Spleen (tissue), 7 donors: ENCODE data around the gene RERE.

ENCODE experiments used
- POLR2A ChIP-seq, 3 donors: fragments of 450-650 bp; IDR thresholded peaks; one replicate each; pipeline ENCODE4 v1.5.1; 2017; ENCODE audit warnings: antibody characterized with exemption in 3 of 3, mild to moderate bottlenecking in 1 of 3
- POLR2AphosphoS5 ChIP-seq, 3 donors: sonication (generic); formaldehyde crosslinking; IDR thresholded peaks; one replicate each; pipeline ENCODE4 v1.5.1; 2017; ENCODE audit warnings: antibody characterized with exemption in 3 of 3
- TF ChIP-seq, protein P1 (sequence below), 11 experiments: fragments of 200-600 bp in 7 of 11; fragments of 450-650 bp in 4 of 11; sonication (generic) in 4 of 11; IDR thresholded peaks in 8 of 11; conservative IDR thresholded peaks in 3 of 11; 1 replicate in 7 of 11; 2 replicates in 4 of 11; pipeline versions ENCODE4 v1.4.0 to v1.8.0; 2016 to 2021; ENCODE audit warnings: antibody characterized with exemption in 11 of 11, inconsistent platforms in 4 of 11, mild to moderate bottlenecking in 1 of 11
- donor health status: DM: no; HTN: no; CAD: no; lungs with moderate emphysema.
- donor health status: DM: no; HTN: no; CAD: no.
- donor health status: DM: no; HTN: no; CAD: no.

DNA sequence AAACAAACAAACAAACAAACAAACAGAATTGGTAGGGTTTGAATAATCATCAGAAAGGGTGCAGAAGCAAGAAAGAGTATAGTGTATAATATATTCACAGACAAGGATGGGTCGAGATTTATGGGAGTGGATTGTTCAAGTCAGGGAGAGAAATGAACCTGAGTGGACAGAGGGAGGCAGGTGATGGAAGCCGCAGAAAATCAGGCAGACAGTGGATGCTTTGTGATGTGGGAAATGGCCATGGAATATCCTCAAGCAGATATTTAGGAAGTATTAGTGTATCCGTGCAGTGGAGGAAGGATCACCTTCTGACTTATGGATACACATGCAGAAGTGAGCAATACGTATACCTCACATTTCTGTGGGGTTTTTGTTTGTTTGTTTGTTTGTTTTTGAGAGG, 513.6 kb downstream of the RERE start:
- TF ChIP-seq, protein P1, sequence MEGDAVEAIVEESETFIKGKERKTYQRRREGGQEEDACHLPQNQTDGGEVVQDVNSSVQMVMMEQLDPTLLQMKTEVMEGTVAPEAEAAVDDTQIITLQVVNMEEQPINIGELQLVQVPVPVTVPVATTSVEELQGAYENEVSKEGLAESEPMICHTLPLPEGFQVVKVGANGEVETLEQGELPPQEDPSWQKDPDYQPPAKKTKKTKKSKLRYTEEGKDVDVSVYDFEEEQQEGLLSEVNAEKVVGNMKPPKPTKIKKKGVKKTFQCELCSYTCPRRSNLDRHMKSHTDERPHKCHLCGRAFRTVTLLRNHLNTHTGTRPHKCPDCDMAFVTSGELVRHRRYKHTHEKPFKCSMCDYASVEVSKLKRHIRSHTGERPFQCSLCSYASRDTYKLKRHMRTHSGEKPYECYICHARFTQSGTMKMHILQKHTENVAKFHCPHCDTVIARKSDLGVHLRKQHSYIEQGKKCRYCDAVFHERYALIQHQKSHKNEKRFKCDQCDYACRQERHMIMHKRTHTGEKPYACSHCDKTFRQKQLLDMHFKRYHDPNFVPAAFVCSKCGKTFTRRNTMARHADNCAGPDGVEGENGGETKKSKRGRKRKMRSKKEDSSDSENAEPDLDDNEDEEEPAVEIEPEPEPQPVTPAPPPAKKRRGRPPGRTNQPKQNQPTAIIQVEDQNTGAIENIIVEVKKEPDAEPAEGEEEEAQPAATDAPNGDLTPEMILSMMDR (IDR thresholded peaks at IDR 0.05 in 8 of 11, conservative IDR thresholded peaks at IDR 0.05 in 3 of 11) = no peak
- no peak for TF ChIP-seq POLR2AphosphoS5 (IDR thresholded peaks at IDR 0.05)
- no peak for TF ChIP-seq POLR2A (IDR thresholded peaks at IDR 0.05)
